Measurements from ENCODE around the gene LIFR.

DNA sequence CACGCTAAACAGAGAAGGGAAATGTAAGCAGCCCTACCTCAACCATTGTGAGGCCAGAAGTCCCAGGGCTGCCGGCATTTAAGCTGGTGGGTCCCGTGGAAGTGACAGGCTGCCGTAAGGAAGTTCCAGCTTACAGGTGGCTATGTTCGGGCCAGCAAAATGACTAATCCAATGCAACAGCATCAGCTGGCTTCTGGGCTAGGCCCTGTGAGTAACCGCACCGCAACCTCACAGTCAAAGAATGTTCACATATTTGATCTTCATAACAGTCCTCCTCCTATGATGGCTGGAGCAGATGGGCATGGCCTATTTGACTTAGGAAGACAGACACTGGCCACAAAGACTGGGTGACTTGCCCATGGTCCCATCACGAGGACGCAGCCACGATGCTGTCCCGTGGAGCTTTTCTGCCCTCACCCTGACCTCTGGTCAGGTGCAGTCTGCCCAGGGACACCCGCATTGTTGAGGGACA is 88.2 kb downstream of the LIFR start:
- TF ChIP-seq EZH2 (IDR thresholded peaks at IDR 0.05; ENCODE audit: borderline replicate concordance) (no peak), EZH2phosphoT487 (IDR thresholded peaks at IDR 0.05; ENCODE audit: low read depth, severe bottlenecking, unreplicated experiment) (no peak)
- TF ChIP-seq, protein P1, sequence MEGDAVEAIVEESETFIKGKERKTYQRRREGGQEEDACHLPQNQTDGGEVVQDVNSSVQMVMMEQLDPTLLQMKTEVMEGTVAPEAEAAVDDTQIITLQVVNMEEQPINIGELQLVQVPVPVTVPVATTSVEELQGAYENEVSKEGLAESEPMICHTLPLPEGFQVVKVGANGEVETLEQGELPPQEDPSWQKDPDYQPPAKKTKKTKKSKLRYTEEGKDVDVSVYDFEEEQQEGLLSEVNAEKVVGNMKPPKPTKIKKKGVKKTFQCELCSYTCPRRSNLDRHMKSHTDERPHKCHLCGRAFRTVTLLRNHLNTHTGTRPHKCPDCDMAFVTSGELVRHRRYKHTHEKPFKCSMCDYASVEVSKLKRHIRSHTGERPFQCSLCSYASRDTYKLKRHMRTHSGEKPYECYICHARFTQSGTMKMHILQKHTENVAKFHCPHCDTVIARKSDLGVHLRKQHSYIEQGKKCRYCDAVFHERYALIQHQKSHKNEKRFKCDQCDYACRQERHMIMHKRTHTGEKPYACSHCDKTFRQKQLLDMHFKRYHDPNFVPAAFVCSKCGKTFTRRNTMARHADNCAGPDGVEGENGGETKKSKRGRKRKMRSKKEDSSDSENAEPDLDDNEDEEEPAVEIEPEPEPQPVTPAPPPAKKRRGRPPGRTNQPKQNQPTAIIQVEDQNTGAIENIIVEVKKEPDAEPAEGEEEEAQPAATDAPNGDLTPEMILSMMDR (IDR thresholded peaks at IDR 0.05; ENCODE audit: poor library complexity), result no peak

Data from hepatocyte (in vitro differentiated cells).